ENCODE data around the gene NOTCH1. TPM values are rescaled to one million over a fixed set of nuclear protein-coding genes. Genes with fewer than 3 reads are reported as not detected.

The NOTCH1 gene
- polyA plus RNA-seq, 1 donor from 2014 or later, result 0.15 TPM

GRCh38 chr9:136552117-136552703 lies 6.4 kb upstream of the NOTCH1 start:
- Histone ChIP-seq H3K27me3 (ENCODE audit: insufficient read depth, low read depth, low read length) (no peaks in the 10 kb centered on the region), H3K9me3 (ENCODE audit: low read length) (no peaks in the 10 kb centered on the region), H3K36me3 (ENCODE audit: insufficient read depth, low read length) (no peaks in the 10 kb centered on the region), H3F3A (ENCODE audit: insufficient read depth, low read length, poor library complexity, severe bottlenecking) (no peaks in the 10 kb centered on the region), H3K4me3 (ENCODE audit: low read length) (no peak overlapping the region), H3K4me2 (ENCODE audit: low read length) (no peak overlapping the region), H4K20me1 (ENCODE audit: insufficient read depth) (no peaks in the 10 kb centered on the region), H3K9me2 (ENCODE audit: insufficient read depth, low read length) (no peaks in the 10 kb centered on the region), H3K79me2 (replicated peaks; ENCODE audit: insufficient read depth, low read length) (no peaks in the 10 kb centered on the region), H3K27ac (ENCODE audit: low read length) (no peak overlapping the region), H2AFZ (ENCODE audit: low read depth, low read length) (no peak overlapping the region), H3K9ac (ENCODE audit: low read length) (no peak overlapping the region)
- TF ChIP-seq CTCF (IDR thresholded peaks at IDR 0.05; ENCODE audit: poor library complexity, severe bottlenecking), result no peak
- TF ChIP-seq REST (IDR thresholded peaks at IDR 0.05; ENCODE audit: borderline replicate concordance), result no peak
- no peak for TF ChIP-seq POLR2AphosphoS5 (IDR thresholded peaks at IDR 0.05)
- no peak for TF ChIP-seq TAF1 (IDR thresholded peaks at IDR 0.05; ENCODE audit: low read depth)
- no peak for TF ChIP-seq EP300 (conservative IDR thresholded peaks at IDR 0.05; ENCODE audit: poor library complexity, severe bottlenecking)
- TF ChIP-seq SMC3 (conservative IDR thresholded peaks at IDR 0.05; ENCODE audit: poor library complexity), result no peak
- no peak for TF ChIP-seq MXI1 (conservative IDR thresholded peaks at IDR 0.05; ENCODE audit: poor library complexity, severe bottlenecking)
- TF ChIP-seq EZH2 (IDR thresholded peaks at IDR 0.05; ENCODE audit: borderline replicate concordance, insufficient read depth, low read length, poor library complexity, severe bottlenecking), result no peak

GRCh38 chr9:136551401-136552116 lies 5.7 kb upstream of the NOTCH1 start:
- Histone ChIP-seq H3F3A (ENCODE audit: insufficient read depth, low read length, poor library complexity, severe bottlenecking) (no peaks in the 10 kb centered on the region), H3K9ac (ENCODE audit: low read length) (no peak overlapping the region), H3K9me3 (ENCODE audit: low read length) (no peaks in the 10 kb centered on the region), H3K9me2 (ENCODE audit: insufficient read depth, low read length) (no peaks in the 10 kb centered on the region), H2AFZ (ENCODE audit: low read depth, low read length) (no peak overlapping the region), H3K4me3 (ENCODE audit: low read length) (no peak overlapping the region), H3K4me2 (ENCODE audit: low read length) (no peak overlapping the region), H4K20me1 (ENCODE audit: insufficient read depth) (no peaks in the 10 kb centered on the region), H3K79me2 (replicated peaks; ENCODE audit: insufficient read depth, low read length) (no peaks in the 10 kb centered on the region), H3K27me3 (ENCODE audit: insufficient read depth, low read depth, low read length) (peaks cover 5% of the 10 kb centered on the region), H3K27ac (ENCODE audit: low read length) (no peak overlapping the region), H3K36me3 (ENCODE audit: insufficient read depth, low read length) (no peaks in the 10 kb centered on the region)
- TF ChIP-seq SMC3 (conservative IDR thresholded peaks at IDR 0.05; ENCODE audit: poor library complexity), result no peak
- TF ChIP-seq EZH2 (IDR thresholded peaks at IDR 0.05; ENCODE audit: borderline replicate concordance, insufficient read depth, low read length, poor library complexity, severe bottlenecking), result no peak
- TF ChIP-seq REST (IDR thresholded peaks at IDR 0.05; ENCODE audit: borderline replicate concordance), result no peak
- TF ChIP-seq CTCF (IDR thresholded peaks at IDR 0.05; ENCODE audit: poor library complexity, severe bottlenecking), result no peak
- no peak for TF ChIP-seq RAD21 (conservative IDR thresholded peaks at IDR 0.05)
- no peak for TF ChIP-seq TAF1 (IDR thresholded peaks at IDR 0.05; ENCODE audit: low read depth)
- no peak for TF ChIP-seq MXI1 (conservative IDR thresholded peaks at IDR 0.05; ENCODE audit: poor library complexity, severe bottlenecking)
